Activated effector memory CD4-positive, alpha-beta T cell treated with anti-CD3 and anti-CD28 coated beads, Interleukin-2, amount 50 U/mL, for 16 hours (primary cell): Measurements from ENCODE around the gene HOXA11.

Experiments used
- DNase-seq: peaks from one replicate; pipeline ENCODE4 v3.0.0-alpha.2; 2020

HOXA11 gene

DNA sequence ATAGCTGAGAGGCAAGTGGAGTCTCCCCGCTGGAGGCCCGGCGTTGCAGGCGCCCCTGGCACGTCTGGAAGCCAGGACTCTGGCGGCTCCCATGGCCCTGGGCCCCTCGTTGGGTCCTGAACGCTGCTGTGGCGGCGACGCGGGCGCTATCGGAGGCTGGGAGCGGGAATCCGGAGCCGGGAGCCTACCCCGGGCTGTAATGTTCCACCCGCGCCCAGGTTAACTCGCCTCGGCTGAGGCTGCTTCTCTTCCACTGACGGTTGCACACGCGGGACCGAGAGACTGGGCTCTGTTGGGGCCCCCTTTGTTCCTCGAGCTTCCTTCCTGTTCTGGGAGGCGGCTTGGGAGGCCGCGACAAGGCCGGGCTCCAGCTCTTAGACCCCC lies 40.3 kb downstream of the HOXA11 start:
- DNase-seq, result peak; percentile 36

DNA sequence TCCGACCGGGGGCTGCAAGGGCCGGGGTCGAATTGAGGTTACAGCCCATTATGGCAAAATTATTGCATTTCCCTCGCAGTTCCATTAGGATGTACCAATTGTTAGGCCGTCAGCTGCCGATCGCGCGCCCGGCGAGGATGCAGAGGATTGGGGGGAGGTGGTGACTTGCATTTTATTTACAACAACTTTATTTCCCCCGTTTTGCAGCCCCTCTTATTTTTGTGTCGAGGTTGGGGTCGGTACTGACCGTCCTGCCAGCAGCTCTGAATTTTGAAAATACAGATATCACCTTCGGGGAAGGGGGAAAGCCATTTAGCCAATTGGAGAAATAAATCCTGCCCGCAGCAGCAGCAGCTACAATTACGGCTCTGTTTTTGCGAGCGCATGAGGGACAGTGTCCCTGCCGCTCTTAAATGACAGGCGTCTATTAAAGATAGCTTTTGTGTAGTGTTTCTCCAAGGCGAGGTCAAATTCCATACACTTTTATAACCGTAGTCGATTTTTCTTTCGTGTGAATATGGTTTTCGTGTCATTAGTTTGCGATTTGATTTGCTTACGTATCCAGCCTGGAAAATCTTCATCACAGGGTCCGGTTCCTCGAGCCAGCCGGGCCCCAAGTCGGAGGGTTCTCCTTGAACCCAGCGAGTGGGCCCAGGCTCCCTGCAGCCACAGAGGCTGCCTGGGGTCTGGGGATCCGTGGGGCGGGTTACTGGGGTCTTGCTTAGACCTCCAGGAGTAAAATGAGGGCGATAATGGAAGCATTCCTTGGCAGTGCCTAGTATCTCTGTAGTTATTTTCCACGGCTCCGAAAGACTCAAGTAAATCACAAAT lies 40.9 kb downstream of the HOXA11 start:
- no peak for DNase-seq

DNA sequence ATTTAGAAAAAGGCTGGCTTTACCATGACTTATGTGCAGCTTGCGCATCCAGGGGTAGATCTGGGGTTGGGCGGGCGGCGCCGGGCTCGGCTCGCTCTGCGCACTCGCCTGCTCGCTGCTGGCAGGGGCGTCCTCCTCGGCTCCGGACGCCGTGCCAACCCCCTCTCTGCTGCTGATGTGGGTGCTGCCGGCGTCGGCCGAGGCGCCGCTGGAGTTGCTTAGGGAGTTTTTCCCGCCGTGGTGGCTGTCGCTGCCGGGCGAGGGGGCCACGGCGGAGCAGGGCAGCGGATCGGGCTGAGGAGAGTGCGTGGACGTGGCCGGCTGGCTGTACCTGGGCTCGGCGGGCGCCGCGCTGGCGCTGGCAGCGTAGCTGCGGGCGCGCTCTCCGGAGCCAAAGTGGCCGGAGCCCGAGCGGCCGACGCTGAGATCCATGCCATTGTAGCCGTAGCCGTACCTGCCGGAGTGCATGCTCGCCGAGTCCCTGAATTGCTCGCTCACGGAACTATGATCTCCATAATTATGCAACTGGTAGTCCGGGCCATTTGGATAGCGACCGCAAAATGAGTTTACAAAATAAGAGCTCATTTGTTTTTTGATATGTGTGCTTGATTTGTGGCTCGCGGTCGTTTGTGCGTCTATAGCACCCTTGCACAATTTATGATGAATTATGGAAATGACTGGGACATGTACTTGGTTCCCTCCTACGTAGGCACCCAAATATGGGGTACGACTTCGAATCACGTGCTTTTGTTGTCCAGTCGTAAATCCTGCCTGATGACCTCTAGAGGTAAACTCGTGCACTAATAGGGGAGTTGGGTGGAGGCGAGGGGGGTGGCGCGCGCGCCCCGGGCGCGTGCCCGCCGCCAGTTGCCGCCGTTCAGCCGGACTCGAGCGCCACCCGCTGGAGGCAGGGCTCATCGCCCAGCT lies 41.7 kb downstream of the HOXA11 start, which contains the start of gene HOXA5:
TSS of gene HOXA5 (minus strand) at position 659 of the 927 bp plus-strand sequence. CDS start at position 585, 74 bp downstream.
- DNase-seq, result no peak

DNA sequence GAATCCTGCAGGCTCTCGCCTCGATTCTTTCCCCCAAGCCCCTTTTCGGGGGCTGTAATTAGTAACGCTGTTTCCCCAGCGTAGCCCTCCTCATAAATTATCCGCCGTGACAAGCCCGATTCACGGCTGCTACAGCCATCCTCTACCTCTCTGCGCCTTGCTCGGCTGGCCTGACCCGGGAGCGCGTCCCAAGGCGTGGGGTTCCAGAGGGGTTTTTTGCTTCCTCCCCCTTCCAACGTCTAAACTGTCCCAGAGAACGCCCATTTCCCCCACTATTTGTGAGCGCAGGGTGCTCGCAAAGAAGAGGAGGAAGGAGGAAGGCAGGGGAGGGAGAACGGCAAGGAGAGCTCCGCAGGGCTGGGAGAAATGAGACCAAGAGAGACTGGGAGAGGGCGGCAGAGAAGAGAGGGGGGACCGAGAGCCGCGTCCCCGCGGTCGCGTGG lies 42.4 kb downstream of the HOXA11 start:
- DNase-seq, result no peak

GRCh38 chr7:27141923-27142579 lies 43.0 kb downstream of the HOXA11 start:
- DNase-seq, result no peak

GRCh38 chr7:27141137-27141922 lies 43.7 kb downstream of the HOXA11 start:
- DNase-seq, result no peak

GRCh38 chr7:27140126-27140857 lies 44.7 kb downstream of the HOXA11 start:
- DNase-seq, result no peak

GRCh38 chr7:27139334-27140125 lies 45.5 kb downstream of the HOXA11 start:
- no peak for DNase-seq

GRCh38 chr7:27138985-27139333 lies 46.1 kb downstream of the HOXA11 start:
- no peak for DNase-seq

DNA sequence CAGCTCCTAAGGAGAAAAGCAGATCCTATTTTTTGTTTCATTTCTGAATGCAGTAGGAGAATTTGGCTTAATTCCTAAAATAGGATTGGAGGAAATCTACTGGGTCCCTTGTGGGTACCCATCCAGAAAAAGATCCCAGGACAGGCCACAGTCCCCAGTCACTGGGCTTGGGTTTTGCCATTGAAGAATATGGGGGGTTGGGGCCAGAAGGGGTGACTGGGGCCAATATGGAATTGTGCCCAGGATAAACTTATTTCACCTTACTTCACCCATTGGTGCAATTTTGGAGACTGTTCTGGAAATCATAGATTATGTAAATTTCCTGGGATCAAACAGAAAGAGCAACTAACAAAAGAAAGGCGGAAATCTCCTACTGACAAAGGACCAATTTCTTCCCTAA lies 46.6 kb downstream of the HOXA11 start:
- DNase-seq, result no peak

- no peak for DNase-seq
These were observed 47.3 kb downstream of the HOXA11 start for GRCh38 chr7:27137640-27138315.

DNA sequence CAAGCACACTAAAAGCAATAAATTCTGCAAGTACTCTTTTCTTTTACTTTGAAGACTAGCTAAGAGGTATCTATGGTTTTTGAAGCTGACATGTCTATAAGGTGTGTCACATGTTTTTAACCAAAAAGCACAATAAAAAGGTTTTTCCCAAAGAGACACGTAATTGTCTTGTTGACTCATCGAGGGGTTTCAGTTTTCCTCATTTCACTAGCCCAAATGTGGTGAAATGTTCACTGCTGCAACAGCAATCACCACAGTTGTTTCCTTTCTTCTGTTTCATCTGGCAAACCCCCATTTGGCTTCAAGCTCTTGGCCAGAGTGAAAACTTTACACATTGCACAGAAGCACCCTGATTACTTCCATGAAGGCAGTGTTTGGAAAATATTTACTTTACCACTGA lies 50.6 kb downstream of the HOXA11 start:
- no peak for DNase-seq

- DNase-seq, result no peak
These were observed 51.4 kb downstream of the HOXA11 start for GRCh38 chr7:27133409-27134231.

DNA sequence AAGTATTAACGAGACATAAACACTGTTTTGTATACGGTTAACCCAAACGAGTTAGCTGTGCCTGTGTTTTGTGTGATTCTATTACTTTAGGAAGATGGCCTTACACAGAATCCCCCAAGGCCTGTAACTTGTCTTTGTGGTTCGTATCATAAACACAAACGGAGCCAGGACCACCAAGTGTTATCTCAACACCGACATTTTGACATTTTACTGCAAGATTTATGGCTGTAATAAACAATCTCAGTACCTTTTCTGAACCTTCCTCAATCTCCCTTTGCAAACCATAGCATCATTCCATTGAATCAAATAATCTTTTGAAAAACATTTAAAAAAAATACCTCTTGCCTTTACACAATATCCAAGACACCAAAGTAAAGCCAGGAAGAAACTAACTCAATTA lies 52.1 kb downstream of the HOXA11 start:
- no peak for DNase-seq

- DNase-seq, result no peak
These were observed 52.8 kb downstream of the HOXA11 start for GRCh38 chr7:27132214-27132613.

DNA sequence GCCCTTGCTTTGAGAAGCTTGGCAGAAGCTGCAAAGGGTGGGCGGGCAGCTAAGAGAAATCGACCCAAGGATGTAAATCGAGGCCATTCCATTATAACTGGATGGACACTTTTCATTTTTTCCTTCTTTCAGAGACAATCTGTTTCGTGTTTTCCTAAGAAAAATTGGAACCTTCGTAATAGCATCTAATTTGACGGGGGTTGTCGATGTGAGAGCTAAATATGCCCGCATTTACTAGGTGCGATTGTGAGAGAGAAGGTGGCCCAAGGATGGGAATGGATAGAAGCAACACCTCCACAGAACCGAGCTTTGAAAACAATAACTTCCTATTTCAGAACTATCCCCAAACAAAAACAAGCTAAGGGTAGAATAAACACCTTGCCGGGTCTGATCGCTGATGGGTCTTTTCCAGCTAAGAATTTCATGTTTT lies 53.6 kb downstream of the HOXA11 start:
- no peak for DNase-seq
